ENCODE data around the gene MND1.

MND1 gene

DNA sequence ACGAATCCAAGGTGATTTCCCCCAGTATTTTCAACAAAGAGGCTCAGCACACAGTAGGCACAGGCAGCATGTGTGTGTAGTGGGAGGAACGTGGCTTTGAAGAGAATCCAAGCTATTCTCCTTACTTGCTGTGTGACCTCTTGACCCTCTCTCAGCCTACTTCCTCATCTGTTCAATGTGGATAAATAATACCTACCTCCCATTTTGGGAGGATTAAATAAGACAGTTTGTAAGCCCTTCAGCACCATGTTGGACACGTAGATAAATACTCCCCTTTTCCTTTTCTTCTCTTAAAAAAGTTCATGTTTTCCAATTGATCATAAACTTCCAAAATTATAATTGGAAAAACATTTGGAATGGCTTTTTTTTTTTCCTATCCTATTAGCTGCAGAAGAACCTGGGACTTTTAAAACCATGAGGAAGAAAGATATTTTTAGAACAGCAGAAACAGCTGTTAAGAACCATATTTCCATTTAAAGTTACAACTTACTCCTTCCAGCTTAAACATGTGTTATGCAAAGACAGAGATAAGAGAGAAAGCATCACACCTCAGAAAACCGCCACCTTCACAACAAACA is 65.5 kb downstream of the MND1 start:
- TF ChIP-seq POLR2AphosphoS5 (IDR thresholded peaks at IDR 0.05; ENCODE audit: low read depth, low read length) (no peak), REST (IDR thresholded peaks at IDR 0.05; ENCODE audit: insufficient read depth in 1 of 2, low read depth in 2 of 2, low read length in 2 of 2) (no peak), SIN3A (IDR thresholded peaks at IDR 0.05; ENCODE audit: borderline replicate concordance, insufficient read depth, low read length) (no peak), FOXP2 (optimal IDR thresholded peaks at IDR 0.05; ENCODE audit: borderline replicate concordance, extremely low read depth, extremely low read length, insufficient read depth) (no peak), TAF1 (IDR thresholded peaks at IDR 0.05; ENCODE audit: borderline replicate concordance, insufficient read depth, low read length) (no peak)

- TF ChIP-seq TAF1 (IDR thresholded peaks at IDR 0.05; ENCODE audit: borderline replicate concordance, insufficient read depth, low read length) = no peak
These were observed 69.4 kb downstream of the MND1 start for GRCh38 chr4:153413842-153414241.

- TF ChIP-seq SIN3A (IDR thresholded peaks at IDR 0.05; ENCODE audit: borderline replicate concordance, insufficient read depth, low read length) (no peak), TAF1 (IDR thresholded peaks at IDR 0.05; ENCODE audit: borderline replicate concordance, insufficient read depth, low read length) (no peak), POLR2AphosphoS5 (IDR thresholded peaks at IDR 0.05; ENCODE audit: low read depth, low read length) (no peak), FOXP2 (optimal IDR thresholded peaks at IDR 0.05; ENCODE audit: borderline replicate concordance, extremely low read depth, extremely low read length, insufficient read depth) (no peak), REST (IDR thresholded peaks at IDR 0.05; ENCODE audit: insufficient read depth in 1 of 2, low read depth in 2 of 2, low read length in 2 of 2) (no peak)
These were observed 73.6 kb downstream of the MND1 start for GRCh38 chr4:153418121-153418520.

- no peak for TF ChIP-seq REST (IDR thresholded peaks at IDR 0.05; ENCODE audit: insufficient read depth in 1 of 2, low read depth in 2 of 2, low read length in 2 of 2)
- no peak for TF ChIP-seq FOXP2 (optimal IDR thresholded peaks at IDR 0.05; ENCODE audit: borderline replicate concordance, extremely low read depth, extremely low read length, insufficient read depth)
- TF ChIP-seq POLR2AphosphoS5 (IDR thresholded peaks at IDR 0.05; ENCODE audit: low read depth, low read length) = no peak
- TF ChIP-seq SIN3A (IDR thresholded peaks at IDR 0.05; ENCODE audit: borderline replicate concordance, insufficient read depth, low read length) = no peak
- no peak for TF ChIP-seq TAF1 (IDR thresholded peaks at IDR 0.05; ENCODE audit: borderline replicate concordance, insufficient read depth, low read length)
These were observed 74.1 kb downstream of the MND1 start for GRCh38 chr4:153418558-153418957.

- TF ChIP-seq SIN3A (IDR thresholded peaks at IDR 0.05; ENCODE audit: borderline replicate concordance, insufficient read depth, low read length) (no peak), REST (IDR thresholded peaks at IDR 0.05; ENCODE audit: insufficient read depth in 1 of 2, low read depth in 2 of 2, low read length in 2 of 2) (no peak), FOXP2 (optimal IDR thresholded peaks at IDR 0.05; ENCODE audit: borderline replicate concordance, extremely low read depth, extremely low read length, insufficient read depth) (no peak), POLR2AphosphoS5 (IDR thresholded peaks at IDR 0.05; ENCODE audit: low read depth, low read length) (no peak), TAF1 (IDR thresholded peaks at IDR 0.05; ENCODE audit: borderline replicate concordance, insufficient read depth, low read length) (no peak)
These were observed 74.5 kb downstream of the MND1 start for GRCh38 chr4:153419029-153419428.
